Measurements from ENCODE around the gene GPR37L1.
A peak's percentile ranks its signal among the peaks of the same experiment; 100 is the strongest.

The GPR37L1 gene

GRCh38 chr1:202129453-202130296, 7.0 kb downstream of the GPR37L1 start:
- TF ChIP-seq EP300 (IDR thresholded peaks at IDR 0.05; ENCODE audit: borderline replicate concordance) (no peak), ZBTB7A (IDR thresholded peaks at IDR 0.05; ENCODE audit: low read depth) (no peak), CEBPB (IDR thresholded peaks at IDR 0.05) (no peak), TAF1 (IDR thresholded peaks at IDR 0.05; ENCODE audit: low read depth) (no peak), FOXM1 (IDR thresholded peaks at IDR 0.05; ENCODE audit: borderline replicate concordance, low read depth) (no peak), USF1 (IDR thresholded peaks at IDR 0.05) (no peak), RAD21 (IDR thresholded peaks at IDR 0.05; ENCODE audit: low read depth) (no peak), MAX (IDR thresholded peaks at IDR 0.05) (no peak), YY1 (IDR thresholded peaks at IDR 0.05; ENCODE audit: low read depth) (no peak), TCF12 (IDR thresholded peaks at IDR 0.05; ENCODE audit: low read depth) (no peak)

- no peak for TF ChIP-seq USF1 (IDR thresholded peaks at IDR 0.05)
- no peak for TF ChIP-seq TAF1 (IDR thresholded peaks at IDR 0.05; ENCODE audit: low read depth)
These were observed 7.6 kb downstream of the GPR37L1 start for GRCh38 chr1:202130297-202130721.

- TF ChIP-seq USF1 (IDR thresholded peaks at IDR 0.05) (no peak), YY1 (IDR thresholded peaks at IDR 0.05; ENCODE audit: low read depth) (no peak)
These were observed 8.3 kb downstream of the GPR37L1 start for GRCh38 chr1:202130816-202131522.

GRCh38 chr1:202131956-202132821, 9.5 kb downstream of the GPR37L1 start:
- TF ChIP-seq EGR1 (IDR thresholded peaks at IDR 0.05) (no peak), ZBTB7A (IDR thresholded peaks at IDR 0.05; ENCODE audit: low read depth) (0 out of 2 replicates have a peak, but pooled peaks have one; percentile 62), CEBPB (IDR thresholded peaks at IDR 0.05) (no peak), TCF12 (IDR thresholded peaks at IDR 0.05; ENCODE audit: low read depth) (peak; percentile 65), YY1 (IDR thresholded peaks at IDR 0.05; ENCODE audit: low read depth) (peak; percentile 56), TAF1 (IDR thresholded peaks at IDR 0.05; ENCODE audit: low read depth) (no peak), MAX (IDR thresholded peaks at IDR 0.05) (0 out of 2 replicates have a peak, but pooled peaks have one; percentile 30), TEAD4 (IDR thresholded peaks at IDR 0.05) (peak; percentile 92), USF1 (IDR thresholded peaks at IDR 0.05) (no peak), CREB1 (IDR thresholded peaks at IDR 0.05; ENCODE audit: low read depth) (no peak), RAD21 (IDR thresholded peaks at IDR 0.05; ENCODE audit: low read depth) (no peak; the same call in 1 of the 2 replicates), FOXM1 (IDR thresholded peaks at IDR 0.05; ENCODE audit: borderline replicate concordance, low read depth) (no peak), NFIC (IDR thresholded peaks at IDR 0.05) (peak; percentile 70), EP300 (IDR thresholded peaks at IDR 0.05; ENCODE audit: borderline replicate concordance) (peak; percentile 61; the same call in 1 of the 2 replicates), REST (IDR thresholded peaks at IDR 0.05; ENCODE audit: low read depth) (no peak)

- no peak for TF ChIP-seq ZBTB7A (IDR thresholded peaks at IDR 0.05; ENCODE audit: low read depth)
- 0 out of 2 replicates have a peak, but pooled peaks have one; percentile 38 for TF ChIP-seq MAX (IDR thresholded peaks at IDR 0.05)
- TF ChIP-seq CREB1 (IDR thresholded peaks at IDR 0.05; ENCODE audit: low read depth) = no peak
These were observed 10.3 kb downstream of the GPR37L1 start for GRCh38 chr1:202133001-202133400.

GRCh38 chr1:202133496-202133895, 10.8 kb downstream of the GPR37L1 start:
- no peak for TF ChIP-seq EP300 (IDR thresholded peaks at IDR 0.05; ENCODE audit: borderline replicate concordance)
- TF ChIP-seq TCF12 (IDR thresholded peaks at IDR 0.05; ENCODE audit: low read depth) = no peak
- no peak for TF ChIP-seq RAD21 (IDR thresholded peaks at IDR 0.05; ENCODE audit: low read depth)
- no peak for TF ChIP-seq FOXM1 (IDR thresholded peaks at IDR 0.05; ENCODE audit: borderline replicate concordance, low read depth)
- TF ChIP-seq YY1 (IDR thresholded peaks at IDR 0.05; ENCODE audit: low read depth) = no peak
- TF ChIP-seq CEBPB (IDR thresholded peaks at IDR 0.05) = no peak
